ENCODE results near the gene POLRMT. TPM values are rescaled to one million over a fixed set of nuclear protein-coding genes. Genes with fewer than 3 reads are reported as not detected.
"Not testable (repeated sequence)": the region's sequence is repeated elsewhere in the genome, so short reads cannot be mapped to it uniquely, and the experiment has no call there.

POLRMT gene
- total and polyA plus RNA-seq, 11 donors, result 32.0 to 78.0 (median 41.5) TPM

GRCh38 chr19:604355-604754, 29.0 kb downstream of the POLRMT start:
- no peak for ATAC-seq
- no peak overlapping the region for H3K27ac ChIP-seq
- no peak overlapping the region for H3K4me3 ChIP-seq
- no peak for DNase-seq
- 78 to 94% (median 86%) methylated on average over 10 to 11 of the region's 11 CpGs for WGBS, 4 donors
- no peak for TF ChIP-seq CTCF (IDR thresholded peaks at IDR 0.05)
- no peak for TF ChIP-seq POLR2A (IDR thresholded peaks at IDR 0.05)
- intact Hi-C loops (cut with DNase I), result no loop called here
- no peaks in the 10 kb centered on the region for H3K36me3 ChIP-seq
- peaks cover 0 to 15% (median 0%) of the 10 kb centered on the region in 12 donors for H3K4me1 ChIP-seq
- H3K9me3 ChIP-seq, result no peaks in the 10 kb centered on the region
- H3K27me3 ChIP-seq, result no peaks in the 10 kb centered on the region

GRCh38 chr19:603779-604178, 29.6 kb downstream of the POLRMT start:
- H3K27me3 ChIP-seq; H3K36me3 ChIP-seq; H3K4me3 ChIP-seq; H3K9me3 ChIP-seq; H3K27ac ChIP-seq; intact Hi-C loops (cut with DNase I); DNase-seq; ATAC-seq: not testable (repeated sequence)
- H3K4me1 ChIP-seq, result peaks cover 0 to 11% (median 0%) of the 10 kb centered on the region in 12 donors
- WGBS, 4 donors, result 90 to 97% (median 93%) methylated on average over 15 to 20 of the region's 20 CpGs

GRCh38 chr19:603302-603639, 30.1 kb downstream of the POLRMT start:
- DNase-seq; H3K36me3 ChIP-seq; H3K27me3 ChIP-seq; H3K4me3 ChIP-seq; H3K4me1 ChIP-seq; H3K9me3 ChIP-seq; ATAC-seq; intact Hi-C loops (cut with DNase I): not testable (repeated sequence)
- WGBS, 4 donors, result 73 to 96% (median 87%) methylated on average over 7 to 13 of the region's 13 CpGs
- peak overlapping the region in 3 of 12 donors; percentile 34 to 51 (median 50) for H3K27ac ChIP-seq

GRCh38 chr19:602391-603301, 30.7 kb downstream of the POLRMT start:
- H3K4me1 ChIP-seq, result peaks cover 0 to 8% (median 0%) of the 10 kb centered on the region in 12 donors
- no peak overlapping the region for H3K4me3 ChIP-seq
- WGBS, 4 donors, result 75 to 79% (median 78%) methylated on average over 27 to 35 of the region's 35 CpGs
- H3K36me3 ChIP-seq, result no peaks in the 10 kb centered on the region
- peak; percentile 29 to 73 (median 66) for ATAC-seq
- TF ChIP-seq CTCF (IDR thresholded peaks at IDR 0.05) (no peak), POLR2A (IDR thresholded peaks at IDR 0.05) (no peak)
- H3K27me3 ChIP-seq, result no peaks in the 10 kb centered on the region
- no peak for DNase-seq
- peak overlapping the region in 9 of 12 donors; percentile 26 to 54 (median 43) for H3K27ac ChIP-seq
- H3K9me3 ChIP-seq, result no peaks in the 10 kb centered on the region
- intact Hi-C loops (cut with DNase I), result no loop called here

GRCh38 chr19:601790-602189, 31.5 kb downstream of the POLRMT start:
- DNase-seq (no peak), ATAC-seq (peak in 2 of 4 donors; percentile 34 to 52)
- Histone ChIP-seq H3K9me3 (no peaks in the 10 kb centered on the region), H3K4me1 (peaks cover 0 to 8% (median 0%) of the 10 kb centered on the region in 12 donors), H3K27ac (peak overlapping the region in 1 of 12 donors; percentile 16), H3K36me3 (no peaks in the 10 kb centered on the region), H3K27me3 (no peaks in the 10 kb centered on the region), H3K4me3 (no peak overlapping the region)
- TF ChIP-seq POLR2A (IDR thresholded peaks at IDR 0.05) (no peak), CTCF (IDR thresholded peaks at IDR 0.05) (no peak)
- WGBS, 4 donors, result 63 to 79% (median 69%) methylated on average over 25 of the region's 25 CpGs
- intact Hi-C loops (cut with DNase I), result no loop called here

All from heart left ventricle (tissue), 16 donors.